Colon (tissue), 2 donors: ENCODE results near the gene ULK2.
"Not testable (repeated sequence)": the region's sequence is repeated elsewhere in the genome, so short reads cannot be mapped to it uniquely, and the experiment has no call there.

Source experiments
- FAIRE-seq: peaks from 2 replicates; lab custom pipeline; 2012; peaks lifted over from hg19 to GRCh38; lab: Jason Lieb, UNC
- donor health status: control.
- donor health status: control.

Gene ULK2

GRCh38 chr17:19865021-19865420 lies 2.7 kb downstream of the ULK2 start:
- no peak for FAIRE-seq

DNA sequence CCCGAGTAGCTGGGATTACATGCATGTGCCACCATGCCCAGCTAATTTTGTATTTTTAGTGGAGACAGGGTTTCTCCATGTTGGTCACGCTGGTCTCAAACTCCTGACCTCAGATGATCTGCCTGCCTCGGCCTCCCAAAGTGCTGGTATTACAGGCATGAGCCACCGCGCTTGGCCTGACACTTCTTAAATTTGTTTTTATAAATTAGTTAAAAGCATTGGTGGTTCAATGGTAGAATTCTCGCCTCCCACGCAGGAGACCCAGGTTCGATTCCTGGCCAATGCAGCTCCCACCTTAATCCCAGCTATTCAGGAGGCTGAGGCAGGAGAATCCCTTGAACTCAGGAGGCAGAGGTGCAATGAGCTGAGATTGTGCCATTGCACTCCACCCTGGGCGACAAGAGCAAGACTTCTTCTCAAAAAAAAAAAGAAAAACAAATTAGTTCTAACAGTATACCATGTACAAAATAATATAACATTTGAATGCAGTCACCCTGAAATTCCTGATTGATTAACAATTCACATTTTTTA lies 7.0 kb downstream of the ULK2 start:
- not testable (repeated sequence) for FAIRE-seq

- FAIRE-seq, result no peak
These were observed 10.1 kb downstream of the ULK2 start for GRCh38 chr17:19857640-19858039.

DNA sequence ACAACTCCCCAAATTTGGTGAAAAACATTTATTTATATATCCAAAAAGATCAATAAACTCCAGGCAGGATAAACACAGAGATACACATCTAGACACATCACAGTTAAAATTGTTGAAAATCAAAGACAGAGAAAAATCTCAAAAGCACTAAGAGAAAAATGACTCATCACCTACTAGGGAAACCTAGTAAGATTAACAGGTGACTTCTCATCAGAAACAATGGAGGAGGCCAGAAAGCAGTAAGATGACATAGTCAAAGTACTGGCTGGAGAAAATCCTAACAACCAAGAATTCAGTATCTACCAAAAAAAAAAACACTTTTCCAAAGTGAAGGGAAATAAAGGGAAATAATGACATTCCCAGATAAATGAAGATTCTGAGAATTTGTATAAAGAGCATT lies 33.8 kb downstream of the ULK2 start:
- no peak for FAIRE-seq

DNA sequence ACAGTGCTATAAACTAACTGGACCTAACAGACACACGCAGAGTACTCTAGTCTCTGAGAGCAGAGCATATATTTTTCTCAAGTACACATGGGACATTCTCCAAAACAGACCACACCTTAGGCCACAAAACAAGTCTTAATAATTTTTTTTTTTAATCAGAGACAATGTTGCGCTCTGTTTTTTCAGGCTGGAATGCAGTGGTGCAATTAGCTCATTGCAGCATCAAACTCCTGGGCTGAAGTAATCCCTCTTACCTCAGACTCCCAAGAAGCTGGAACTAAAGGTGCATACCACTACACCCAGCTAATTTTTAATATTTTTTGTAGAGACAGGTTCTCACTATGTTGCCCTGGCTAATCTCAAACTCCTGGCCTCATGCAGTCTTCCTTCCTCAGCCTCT lies 37.7 kb downstream of the ULK2 start:
- FAIRE-seq, result no peak

DNA sequence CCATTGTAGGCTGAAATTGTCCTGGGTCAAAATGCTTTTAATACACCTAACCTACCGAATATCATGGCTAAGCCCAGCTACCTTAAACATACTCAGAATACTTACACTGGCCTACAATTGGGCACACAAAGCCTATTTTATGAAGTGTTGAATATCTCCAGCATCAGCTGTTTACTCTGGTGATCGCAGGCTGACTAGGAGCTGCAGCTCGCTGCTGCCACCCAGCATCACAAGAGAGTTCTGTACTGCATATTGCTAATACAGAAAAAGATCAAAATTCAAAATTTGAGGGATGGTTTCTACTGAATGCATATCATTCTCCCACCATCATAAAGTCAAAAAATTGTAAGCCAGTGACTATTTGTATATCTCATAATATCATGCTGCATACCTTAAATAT lies 55.3 kb downstream of the ULK2 start:
- no peak for FAIRE-seq

DNA sequence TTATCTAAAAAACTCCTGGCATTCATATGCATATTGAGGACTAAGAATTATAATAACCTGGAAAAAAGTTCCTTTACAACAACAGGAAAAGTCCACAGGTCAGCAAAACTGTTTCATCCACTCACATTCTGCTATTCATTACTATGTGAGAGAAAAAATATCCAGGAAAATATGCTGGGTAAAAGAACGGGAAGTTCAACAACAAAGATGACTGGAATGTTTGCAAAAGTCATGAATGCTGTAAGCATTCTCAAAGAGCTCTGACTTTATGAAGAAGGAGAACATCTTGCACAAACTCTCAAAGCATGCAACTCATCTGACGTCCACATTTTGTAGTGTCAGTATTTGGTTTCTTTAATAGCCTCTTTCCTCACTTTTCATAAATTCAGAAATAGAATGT lies 62.7 kb downstream of the ULK2 start:
- no peak for FAIRE-seq

- FAIRE-seq, result no peak
These were observed 67.2 kb downstream of the ULK2 start for GRCh38 chr17:19800571-19800970.

GRCh38 chr17:19799796-19800195 lies 67.9 kb downstream of the ULK2 start:
- FAIRE-seq, result no peak

DNA sequence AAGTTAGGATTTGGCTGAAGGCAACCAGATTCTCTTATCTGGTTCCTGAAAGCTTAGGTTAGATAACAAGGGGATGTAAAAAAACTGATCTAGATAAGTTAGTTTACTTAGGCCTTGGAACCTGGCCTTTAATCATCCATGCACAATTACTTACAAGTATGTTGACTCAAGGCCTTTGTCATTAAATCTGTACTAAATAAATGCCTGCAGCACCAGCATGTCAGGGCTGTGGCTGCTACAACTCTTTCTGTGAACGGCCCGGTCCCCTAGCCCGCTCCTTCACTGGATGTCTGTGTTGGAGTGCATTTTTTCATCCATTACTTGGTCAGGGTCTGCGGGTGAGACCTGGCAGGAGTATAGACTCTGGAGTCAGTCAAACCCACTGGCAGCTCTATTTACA lies 71.3 kb downstream of the ULK2 start:
- FAIRE-seq, result no peak

DNA sequence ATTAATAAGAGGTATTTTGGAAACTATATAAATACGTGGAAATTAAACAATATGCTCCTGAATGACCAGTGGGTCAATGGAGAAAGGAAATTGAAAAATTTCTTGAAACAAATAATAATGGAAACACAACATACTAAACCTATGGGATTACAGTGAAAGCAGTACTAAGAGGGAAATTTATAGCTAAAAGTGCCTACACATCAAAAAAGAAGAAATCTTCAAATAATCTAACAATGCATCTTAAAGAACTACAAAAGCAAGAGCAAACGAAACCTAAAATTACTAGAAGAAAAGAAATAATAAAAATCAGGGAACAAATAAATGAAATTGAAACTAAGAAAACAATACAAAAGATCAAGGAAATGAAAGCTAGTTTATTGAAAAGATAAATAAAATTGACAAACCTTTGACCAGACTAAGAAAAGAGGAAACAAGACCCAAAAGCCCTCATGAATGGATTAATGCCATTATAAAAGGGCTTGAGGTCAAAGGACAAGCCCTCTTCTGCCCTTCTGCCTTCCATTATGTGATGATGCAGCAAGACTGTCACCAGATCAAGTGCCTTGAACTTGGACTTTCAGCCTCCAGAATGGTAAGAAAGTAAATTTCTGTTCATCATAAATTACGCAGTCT lies 75.7 kb downstream of the ULK2 start:
- FAIRE-seq, result no peak

- FAIRE-seq, result no peak
These were observed 79.9 kb downstream of the ULK2 start for GRCh38 chr17:19787733-19788357.

DNA sequence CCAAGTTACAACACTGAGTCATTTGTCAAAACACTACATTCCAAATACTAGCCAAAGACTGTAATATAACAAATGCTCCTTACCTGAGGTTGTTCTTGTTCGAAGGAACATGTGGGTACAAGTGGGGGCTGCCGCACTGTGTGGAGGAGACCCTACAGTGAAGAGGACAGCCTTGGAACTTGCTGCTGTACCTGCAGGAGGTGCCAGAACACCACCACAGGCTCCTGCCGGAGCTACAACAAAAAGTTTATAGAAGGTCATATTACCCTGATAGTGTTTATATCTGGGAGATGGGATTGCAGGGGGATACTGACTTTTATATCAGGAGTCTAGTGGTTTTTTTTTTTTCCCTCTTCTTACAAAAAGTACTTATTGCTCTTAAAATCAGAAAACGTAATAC lies 81.9 kb downstream of the ULK2 start:
- FAIRE-seq, result no peak

DNA sequence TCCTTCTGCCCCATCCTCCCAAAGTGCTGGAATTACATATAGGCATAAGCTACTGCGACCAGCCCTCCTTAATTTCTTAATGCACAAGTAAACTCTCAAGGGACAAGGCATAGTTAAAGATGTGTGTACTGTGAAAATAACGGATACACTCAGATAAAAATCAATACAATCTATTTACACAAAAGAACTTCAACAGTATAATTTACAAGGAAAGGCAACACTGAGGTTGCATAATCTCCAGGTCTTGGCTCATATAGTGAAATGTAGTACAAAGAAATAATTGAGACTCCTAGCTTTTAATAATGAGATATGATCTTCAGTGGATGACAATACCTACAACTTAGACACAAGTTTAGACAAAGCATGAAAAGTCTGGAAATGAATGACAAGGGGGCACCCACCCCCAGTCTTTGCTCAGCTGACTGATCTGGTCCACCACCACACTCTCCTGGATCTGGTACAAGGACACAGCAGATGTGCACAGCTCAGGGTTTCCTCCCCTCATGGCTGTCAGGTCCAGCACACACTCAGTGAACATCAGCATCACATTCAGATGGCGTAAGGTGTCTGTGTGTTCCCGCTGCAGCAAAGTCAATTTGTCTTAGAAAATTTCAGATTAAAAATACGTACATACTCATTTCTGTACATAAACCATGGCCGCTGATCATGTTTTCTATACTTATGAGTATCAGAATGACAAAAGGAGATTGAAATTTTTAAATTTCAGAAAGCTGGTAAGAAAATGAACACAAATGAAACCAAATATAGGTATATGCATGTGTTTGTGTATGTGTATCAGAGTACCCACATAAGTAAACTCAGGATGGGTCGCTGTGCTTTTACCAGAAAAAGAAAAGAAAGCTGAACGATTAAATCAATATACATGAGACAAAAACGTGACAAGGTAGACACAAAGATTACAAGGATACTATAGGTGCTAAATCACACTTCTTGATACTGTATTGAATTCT lies 86.0 kb downstream of the ULK2 start:
- no peak for FAIRE-seq

GRCh38 chr17:19780846-19781245 lies 86.9 kb downstream of the ULK2 start:
- no peak for FAIRE-seq

- no peak for FAIRE-seq
These were observed 94.2 kb downstream of the ULK2 start for GRCh38 chr17:19773534-19773933.

DNA sequence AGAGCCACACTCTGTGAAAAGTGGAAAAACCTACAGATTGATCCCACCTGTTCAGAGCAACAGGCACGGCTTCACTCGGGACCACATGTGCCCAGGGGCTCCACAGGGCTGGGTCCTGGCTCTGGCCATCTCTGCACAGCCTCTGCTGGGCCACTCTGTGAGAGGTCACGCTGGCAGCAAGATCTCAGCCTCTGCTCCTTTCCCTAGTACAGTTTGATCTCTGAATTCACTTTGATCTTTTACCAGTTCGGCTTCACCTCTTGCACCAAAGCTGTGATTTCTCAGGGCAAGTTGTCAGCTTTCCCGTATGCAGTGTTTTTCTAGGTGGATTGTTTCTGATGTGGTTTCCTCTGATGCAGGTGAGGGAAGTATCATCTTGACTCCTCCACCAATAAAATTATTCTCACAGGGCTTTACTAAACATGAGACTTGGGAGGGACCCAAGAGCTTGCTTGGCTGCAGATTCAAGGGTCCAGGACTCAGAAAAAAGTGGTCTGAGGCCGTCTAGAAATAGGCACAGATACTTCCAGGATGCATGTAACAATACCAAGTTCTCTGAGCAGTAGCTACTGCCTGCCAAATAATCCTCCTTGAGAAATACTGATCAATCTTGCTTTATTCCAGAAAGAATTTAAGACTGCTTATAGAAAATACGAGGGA lies 95.6 kb downstream of the ULK2 start:
- FAIRE-seq, result no peak

- FAIRE-seq, result no peak
These were observed 96.6 kb downstream of the ULK2 start for GRCh38 chr17:19770985-19771735.

GRCh38 chr17:19769946-19770652 lies 97.6 kb downstream of the ULK2 start:
- FAIRE-seq, result no peak

DNA sequence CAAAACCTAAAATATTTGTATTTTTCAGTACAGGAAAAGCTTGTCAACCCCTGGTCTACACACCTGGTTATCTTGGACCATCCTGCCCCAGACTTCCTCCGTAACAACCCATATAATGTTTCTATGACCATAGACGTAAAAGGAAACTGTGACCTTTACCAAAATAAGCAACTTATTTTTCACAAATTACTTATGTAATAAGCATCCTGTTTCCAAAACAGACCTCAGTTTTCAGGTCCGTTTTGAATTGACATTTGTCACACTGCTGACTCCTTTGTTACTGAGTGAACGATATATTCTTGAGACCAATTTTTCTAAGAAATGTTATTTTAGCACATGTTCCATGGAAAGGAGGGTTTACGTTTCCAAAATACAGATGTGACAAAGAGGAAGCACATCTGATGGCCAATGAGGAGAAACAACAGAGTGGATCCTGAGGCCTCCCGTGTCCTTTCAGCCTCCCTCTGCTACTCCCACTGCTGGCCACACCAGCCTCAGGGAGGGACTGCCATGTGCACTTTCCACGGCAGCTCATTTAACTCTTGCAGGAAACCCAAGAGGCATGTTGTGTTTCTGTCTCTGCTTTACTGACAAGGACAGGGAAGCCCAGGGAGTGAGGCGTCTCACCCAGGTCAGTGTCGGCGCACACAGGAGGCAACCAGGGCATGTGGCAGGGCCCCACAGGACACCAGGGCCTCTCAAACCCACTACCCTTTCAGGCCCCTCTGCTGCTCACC lies 99.5 kb downstream of the ULK2 start:
- no peak for FAIRE-seq
